Measurements from ENCODE around the gene PHLDB2. TPM values are rescaled to one million over a fixed set of nuclear protein-coding genes. Genes with fewer than 3 reads are reported as not detected.

Gene PHLDB2
- total RNA-seq, 4 donors from 2014 or later: 89.5 to 421 (median 186) TPM

DNA sequence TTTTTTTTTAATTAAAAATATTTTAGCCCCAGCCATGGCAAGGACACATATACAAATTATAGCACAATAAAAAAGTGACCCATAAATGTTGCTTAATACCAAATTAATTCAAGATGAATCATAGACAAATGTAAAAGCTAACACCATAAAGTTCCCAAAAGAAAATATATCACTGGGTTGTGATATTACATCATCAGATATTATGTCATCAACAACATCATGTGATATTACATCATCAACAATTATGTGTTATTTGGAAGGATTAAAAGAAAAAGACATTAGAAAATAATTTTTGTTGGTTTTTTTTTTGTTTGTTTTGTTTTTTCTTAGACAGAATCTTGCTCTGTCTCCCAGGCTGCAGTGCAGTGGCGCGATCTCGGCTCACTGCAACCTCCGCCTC is 85.3 kb downstream of the PHLDB2 start:
- ATAC-seq (ENCODE audit: low FRiP score): no peak
- no peak for DNase-seq (ENCODE audit: low spot score)
- TF ChIP-seq, protein P1, sequence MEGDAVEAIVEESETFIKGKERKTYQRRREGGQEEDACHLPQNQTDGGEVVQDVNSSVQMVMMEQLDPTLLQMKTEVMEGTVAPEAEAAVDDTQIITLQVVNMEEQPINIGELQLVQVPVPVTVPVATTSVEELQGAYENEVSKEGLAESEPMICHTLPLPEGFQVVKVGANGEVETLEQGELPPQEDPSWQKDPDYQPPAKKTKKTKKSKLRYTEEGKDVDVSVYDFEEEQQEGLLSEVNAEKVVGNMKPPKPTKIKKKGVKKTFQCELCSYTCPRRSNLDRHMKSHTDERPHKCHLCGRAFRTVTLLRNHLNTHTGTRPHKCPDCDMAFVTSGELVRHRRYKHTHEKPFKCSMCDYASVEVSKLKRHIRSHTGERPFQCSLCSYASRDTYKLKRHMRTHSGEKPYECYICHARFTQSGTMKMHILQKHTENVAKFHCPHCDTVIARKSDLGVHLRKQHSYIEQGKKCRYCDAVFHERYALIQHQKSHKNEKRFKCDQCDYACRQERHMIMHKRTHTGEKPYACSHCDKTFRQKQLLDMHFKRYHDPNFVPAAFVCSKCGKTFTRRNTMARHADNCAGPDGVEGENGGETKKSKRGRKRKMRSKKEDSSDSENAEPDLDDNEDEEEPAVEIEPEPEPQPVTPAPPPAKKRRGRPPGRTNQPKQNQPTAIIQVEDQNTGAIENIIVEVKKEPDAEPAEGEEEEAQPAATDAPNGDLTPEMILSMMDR (IDR thresholded peaks at IDR 0.05): no peak

DNA sequence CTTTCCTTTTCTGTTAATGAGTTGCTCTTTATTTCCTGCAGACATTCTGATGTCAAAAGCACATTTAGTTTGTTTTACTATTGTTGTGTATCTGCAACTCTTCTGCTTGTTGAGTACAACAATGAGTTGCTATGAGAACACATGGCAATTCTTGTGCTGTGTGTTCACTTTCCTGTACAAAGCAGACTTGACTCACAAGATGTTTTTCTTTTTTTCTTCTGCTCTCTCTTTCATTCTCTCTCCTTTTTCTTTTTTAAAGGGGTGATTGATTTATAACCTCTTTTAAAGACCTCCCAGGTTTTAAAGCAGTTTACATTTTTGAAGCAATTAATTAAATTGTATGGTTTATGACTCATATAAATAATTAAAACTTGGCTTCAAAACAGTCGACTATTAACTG is 88.2 kb downstream of the PHLDB2 start:
- TF ChIP-seq, protein P1 (IDR thresholded peaks at IDR 0.05): no peak
- ATAC-seq (ENCODE audit: low FRiP score) (no peak), DNase-seq (ENCODE audit: low spot score) (no peak)

DNA sequence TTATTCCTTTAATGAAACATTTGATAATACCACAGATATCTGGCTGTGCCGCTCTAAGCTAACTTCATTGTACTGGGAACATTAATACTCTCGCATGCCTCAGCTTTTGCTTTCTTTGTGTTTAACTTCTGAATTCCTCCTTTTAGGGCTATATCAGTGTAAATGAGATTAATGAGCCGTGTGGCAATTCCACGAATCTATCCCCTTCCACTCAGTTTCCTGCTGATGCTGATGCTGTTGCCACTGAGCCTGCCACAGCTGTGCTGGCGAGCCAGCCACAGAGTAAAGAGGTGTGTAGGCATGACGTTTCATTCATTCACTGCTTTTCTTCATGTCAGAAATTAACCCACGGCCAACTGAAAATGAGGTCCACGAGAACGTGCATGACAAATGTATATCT is 89.7 kb downstream of the PHLDB2 start:
- TF ChIP-seq, protein P1 (IDR thresholded peaks at IDR 0.05): no peak

DNA sequence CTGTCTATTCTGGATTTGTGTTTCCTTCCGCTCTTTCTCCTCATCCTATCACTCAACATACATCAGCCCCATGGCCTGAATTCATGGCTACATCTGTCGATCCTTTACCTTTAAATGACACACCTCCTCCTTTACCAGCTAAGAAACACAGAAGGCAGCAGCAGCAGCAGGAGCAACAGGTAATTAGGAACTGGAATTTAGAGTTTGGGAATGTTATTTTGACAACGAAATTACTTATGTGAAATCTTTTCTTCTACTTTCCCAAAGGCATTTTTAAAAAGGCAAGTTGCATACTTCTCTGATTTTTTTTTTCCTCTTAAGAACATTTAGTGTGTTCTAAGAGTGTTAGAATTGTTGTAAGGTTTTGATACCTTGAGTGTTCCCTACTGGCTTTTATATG is 90.6 kb downstream of the PHLDB2 start:
- ATAC-seq (ENCODE audit: low FRiP score): no peak
- no peak for DNase-seq (ENCODE audit: low spot score)
- TF ChIP-seq, protein P1 (IDR thresholded peaks at IDR 0.05): no peak

More for the DNA sequence above, 89.7 kb downstream of the PHLDB2 start:
- DNase-seq (ENCODE audit: low spot score): no peak
- no peak for ATAC-seq (ENCODE audit: low FRiP score)

DNA sequence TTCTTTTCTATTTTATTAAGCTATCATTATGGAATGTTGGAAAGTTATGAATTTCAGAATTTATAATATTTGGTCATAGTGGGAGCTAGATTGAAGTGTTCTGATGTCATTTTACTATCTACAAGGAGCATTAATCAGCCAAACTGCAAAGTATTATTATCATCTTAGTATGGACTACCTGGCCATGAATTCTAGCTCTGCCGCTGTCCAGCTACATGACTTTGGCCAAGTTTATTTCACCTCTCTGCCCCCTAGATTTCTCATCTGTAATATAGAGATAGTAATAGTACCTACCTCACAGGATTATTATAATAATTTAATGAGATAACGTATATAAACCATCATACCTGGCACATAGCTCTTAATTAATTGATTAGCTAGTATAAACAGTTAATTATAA is 92.0 kb downstream of the PHLDB2 start:
- ATAC-seq (ENCODE audit: low FRiP score): no peak
- no peak for DNase-seq (ENCODE audit: low spot score)
- TF ChIP-seq, protein P1 (IDR thresholded peaks at IDR 0.05): no peak

DNA sequence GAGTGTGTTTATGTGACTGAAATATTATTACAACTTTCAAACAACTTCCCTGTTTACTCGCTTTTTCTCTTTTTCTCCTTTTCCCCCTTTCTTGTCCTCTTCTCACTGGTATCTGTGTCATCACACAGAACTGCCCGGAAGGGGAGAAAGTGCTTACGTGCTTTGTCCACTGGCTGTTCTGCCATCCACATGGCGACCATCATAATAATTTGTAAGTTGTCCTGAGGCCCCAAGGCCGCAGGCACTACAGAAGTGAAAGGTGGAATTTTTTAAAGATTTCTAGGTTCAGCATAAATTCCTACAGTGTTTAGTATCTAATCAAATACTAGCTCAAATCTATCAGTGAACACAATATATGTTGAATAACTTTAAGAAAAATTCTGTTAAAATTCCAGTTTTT is 93.0 kb downstream of the PHLDB2 start:
- TF ChIP-seq, protein P1 (IDR thresholded peaks at IDR 0.05): no peak
- DNase-seq (ENCODE audit: low spot score) (no peak), ATAC-seq (ENCODE audit: low FRiP score) (no peak)

DNA sequence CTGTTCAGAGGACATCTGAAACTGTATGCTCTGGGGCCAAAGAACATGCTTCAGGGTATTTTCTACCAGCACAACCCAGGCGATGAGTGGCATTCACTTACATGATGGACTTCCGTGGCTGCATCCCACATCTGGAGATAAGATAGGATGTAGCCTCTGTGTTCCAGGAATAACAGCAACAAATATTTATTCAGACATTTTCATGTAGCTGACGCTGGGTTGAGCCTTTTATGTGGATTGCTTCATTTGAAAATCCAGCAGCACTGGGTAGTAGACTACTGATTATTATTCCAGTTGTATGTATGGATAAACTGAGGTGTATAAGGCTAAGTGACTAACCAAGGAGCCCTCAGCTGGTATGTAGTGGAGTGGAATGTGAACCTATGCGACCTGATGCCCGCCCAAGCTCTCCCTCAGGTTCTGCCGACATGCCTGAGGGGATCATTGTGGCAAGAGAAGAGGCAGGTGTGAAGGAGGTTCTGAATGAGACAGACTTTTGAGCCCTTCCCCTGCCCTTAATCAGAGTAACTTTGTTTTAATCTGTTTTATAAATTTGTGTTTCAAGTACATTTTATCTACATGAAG is 93.9 kb downstream of the PHLDB2 start:
- DNase-seq (ENCODE audit: low spot score) (no peak), ATAC-seq (ENCODE audit: low FRiP score) (no peak)
- TF ChIP-seq, protein P1 (IDR thresholded peaks at IDR 0.05): no peak
